GM12872 (cell line): Measurements from ENCODE around the gene GLIS1.

ENCODE experiments used
- CTCF ChIP-seq: IDR thresholded peaks from 3 replicates; pipeline ENCODE4 v1.5.1; 2011; ENCODE audit warnings: low read depth, mild to moderate bottlenecking, low read length, moderate library complexity; ENCODE audit not compliant: insufficient read depth

The GLIS1 gene

GRCh38 chr1:53643041-53643880, 95.7 kb downstream of the GLIS1 start:
- no peak for TF ChIP-seq CTCF

- TF ChIP-seq CTCF, result no peak
Observed at GRCh38 chr1:53642607-53643006, 96.4 kb downstream of the GLIS1 start.

DNA sequence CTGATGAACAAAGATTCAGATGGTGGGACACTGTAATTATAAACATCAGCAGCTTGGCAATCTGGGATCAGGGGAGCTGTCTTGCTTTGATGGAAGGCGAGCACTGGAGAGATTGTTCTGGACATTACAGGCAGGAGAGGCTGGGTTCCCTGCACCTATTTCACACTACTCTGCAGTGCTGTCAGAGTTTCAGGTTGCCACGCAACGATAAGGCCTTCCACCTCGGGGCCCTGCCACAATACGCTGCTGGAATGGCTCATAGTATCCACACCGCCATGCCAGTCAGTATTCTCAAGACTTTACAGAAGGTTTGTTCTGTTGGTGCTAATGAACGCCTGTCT, 96.8 kb downstream of the GLIS1 start:
- no peak for TF ChIP-seq CTCF

DNA sequence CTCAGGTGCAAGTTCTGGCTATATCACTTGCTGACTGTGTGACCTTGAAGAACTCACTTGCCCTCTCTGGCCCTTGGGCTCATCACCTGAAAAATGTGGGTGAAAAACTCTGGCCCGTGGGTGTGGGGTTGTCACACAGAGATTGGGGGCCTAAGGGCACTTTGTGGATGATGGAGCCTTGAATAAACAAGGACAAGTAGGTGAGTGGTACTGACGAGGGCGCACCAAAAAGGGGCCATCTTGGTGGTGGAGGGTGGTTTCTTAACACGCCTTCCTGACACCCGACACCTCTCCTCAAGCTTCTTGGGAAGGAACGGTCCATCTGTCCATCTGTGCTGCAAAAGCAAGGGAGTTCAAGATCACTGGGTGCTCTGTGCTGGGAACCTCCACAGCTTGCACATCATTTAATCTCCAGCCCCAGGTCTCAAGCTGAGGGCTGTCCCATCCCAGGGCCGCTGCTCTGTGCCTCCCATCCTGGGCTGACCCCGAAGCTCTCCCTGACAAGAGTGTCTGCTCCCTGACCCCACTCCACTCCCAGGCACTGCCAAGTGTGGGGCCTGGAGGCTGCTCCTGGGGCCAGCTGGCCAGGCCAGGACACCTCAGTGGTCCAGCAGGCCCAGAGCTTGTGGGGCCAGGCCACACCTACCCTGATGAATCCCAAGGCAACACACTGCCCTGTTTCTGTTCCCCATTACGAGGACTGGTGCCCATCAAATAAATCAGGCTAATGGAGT, 97.3 kb downstream of the GLIS1 start:
- TF ChIP-seq CTCF, result no peak

- TF ChIP-seq CTCF, result no peak
Observed at GRCh38 chr1:53640701-53641075, 98.3 kb downstream of the GLIS1 start.

GRCh38 chr1:53639996-53640700, 98.8 kb downstream of the GLIS1 start:
- TF ChIP-seq CTCF, result no peak

- TF ChIP-seq CTCF, result no peak
Observed at GRCh38 chr1:53639251-53639763, 99.7 kb downstream of the GLIS1 start.
